Head of caudate nucleus (tissue), 42 donors: ENCODE data around the gene TAOK2.
A peak's percentile ranks its signal among the peaks of the same experiment; 100 is the strongest.

Experiments used
- DNase-seq, 42 donors: peaks; one replicate each; pipeline versions ENCODE4 v3.0.0 to v3.0.0-alpha.2; 2020 to 2021; ENCODE audit warnings: mixed read lengths in 7 of 42
- intact Hi-C: fragments of 100-400 bp; cut with DNase I; formaldehyde crosslinking; loops from one replicate; pipeline ENCODE4 v1.15.0; 2022

TAOK2 gene

GRCh38 chr16:29994600-29995323 is 21.1 kb downstream of the TAOK2 start:
- DNase-seq: peak in 30 of 42 donors; percentile 50 to 83 (median 74)
- intact Hi-C loops: loop anchor here (2.0 to 10.0 kb wide), 3 partner anchors 20 to 180 kb away; partner anchors contain the start of genes PAGR1 and PRRT2

DNA sequence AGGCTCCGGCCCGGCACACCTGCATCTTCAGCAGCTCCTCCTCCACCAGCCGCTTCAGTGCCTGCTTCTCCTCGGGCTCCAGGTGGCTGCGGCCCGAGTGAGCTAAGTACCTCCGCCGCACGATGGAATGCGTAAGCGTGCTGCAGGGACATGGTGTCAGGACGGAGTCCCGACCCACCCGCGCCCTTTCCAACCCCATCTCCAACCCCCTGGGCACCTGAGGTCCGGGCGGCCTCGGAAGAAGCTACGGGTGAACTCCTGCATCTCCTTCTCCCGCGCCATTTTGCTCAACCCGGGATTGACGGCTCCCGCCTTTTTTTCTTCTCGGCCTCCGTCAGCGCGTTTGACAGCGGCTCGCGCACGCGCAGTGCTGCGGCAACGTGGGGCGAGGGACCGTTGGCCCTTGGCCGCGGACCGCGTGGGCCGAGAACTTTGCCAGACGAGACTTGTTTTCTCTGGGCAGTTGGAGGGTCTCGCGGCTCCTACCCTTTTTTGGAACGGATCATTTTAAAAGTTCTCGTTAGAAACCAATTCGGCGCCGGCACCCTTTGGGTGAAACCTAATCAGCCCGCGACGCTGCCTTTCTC is 21.7 kb downstream of the TAOK2 start, which contains the start of gene HIRIP3:
TSS of gene HIRIP3 (minus strand) at position 294 of the 587 bp plus-strand sequence. CDS start at position 282, 12 bp downstream.
- intact Hi-C loops: loop anchor here (2.0 to 10.0 kb wide), 3 partner anchors 21 to 181 kb away; partner anchors contain the start of genes PAGR1 and PRRT2
- peak; percentile 66 to 95 (median 89) for DNase-seq

GRCh38 chr16:29995911-29996765 is 22.5 kb downstream of the TAOK2 start, which contains the start of gene INO80E:
INO80E (plus strand) TSS chr16:29996241; CDS start chr16:29996311, 70 bp downstream.
- intact Hi-C loops: loop anchor here (2.0 to 10.0 kb wide), 3 partner anchors 21 to 181 kb away; partner anchors contain the start of genes PAGR1 and PRRT2
- peak; percentile 97 to 100 (median 100) for DNase-seq

GRCh38 chr16:29996766-29997250 is 23.1 kb downstream of the TAOK2 start:
- no peak for DNase-seq
- intact Hi-C loops: loop anchor here (10.0 kb wide), 2 partner anchors 58 to 182 kb away; partner anchors contain the start of genes PAGR1 and PRRT2

GRCh38 chr16:29999605-30000004 is 25.9 kb downstream of the TAOK2 start:
- intact Hi-C loops: loop anchor here (10.0 kb wide), 2 partner anchors 55 to 185 kb away; partner anchors contain the start of genes PAGR1 and PRRT2
- DNase-seq: no peak

DNA sequence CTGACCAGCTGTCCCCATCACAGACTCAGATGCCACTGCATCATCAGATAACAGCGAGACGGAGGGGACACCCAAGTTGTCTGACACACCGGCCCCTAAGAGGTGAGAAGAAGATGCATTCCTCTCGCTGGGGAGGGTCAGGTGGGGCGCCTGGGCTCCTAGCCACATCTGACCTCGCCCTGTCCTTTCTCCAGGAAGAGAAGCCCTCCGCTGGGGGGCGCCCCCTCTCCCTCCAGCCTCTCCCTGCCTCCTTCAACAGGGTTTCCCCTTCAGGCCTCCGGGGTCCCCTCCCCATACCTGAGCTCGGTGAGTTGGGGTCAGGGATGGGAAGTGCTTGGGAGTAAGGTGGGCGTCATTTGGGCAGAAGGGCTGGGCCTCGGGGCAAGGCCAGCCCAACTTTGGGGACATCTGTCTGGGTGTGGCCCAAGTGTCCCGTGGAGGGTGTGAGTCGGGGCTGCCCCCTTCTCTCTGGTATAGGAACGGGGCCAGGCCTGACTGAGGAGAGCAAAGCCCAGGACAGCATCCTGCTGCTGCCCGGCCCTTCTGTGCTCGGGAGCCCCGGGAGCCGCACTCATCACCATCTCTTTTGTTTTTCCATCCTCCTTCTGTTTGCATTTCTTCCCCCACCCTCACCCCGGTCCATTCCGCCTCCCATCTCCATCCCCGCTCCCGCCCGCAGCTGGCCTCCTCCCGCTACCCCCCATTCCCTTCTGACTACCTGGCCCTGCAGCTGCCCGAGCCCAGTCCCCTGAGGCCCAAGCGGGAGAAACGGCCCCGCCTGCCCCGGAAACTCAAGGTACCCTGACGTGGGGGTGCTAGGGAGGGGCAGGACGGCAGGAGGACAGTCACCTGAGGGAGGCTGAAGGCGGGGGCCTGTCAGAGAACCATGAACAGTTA is 27.3 kb downstream of the TAOK2 start:
- intact Hi-C loops: no loop called here
- DNase-seq: no peak

- DNase-seq: no peak
- intact Hi-C loops: no loop called here
Observed at GRCh38 chr16:30002614-30003346, 29.1 kb downstream of the TAOK2 start.

- intact Hi-C loops: no loop called here
- DNase-seq: no peak
Observed at GRCh38 chr16:30003670-30004423, 30.2 kb downstream of the TAOK2 start.

GRCh38 chr16:30004424-30004776 is 30.7 kb downstream of the TAOK2 start:
- intact Hi-C loops: no loop called here
- DNase-seq: no peak

- intact Hi-C loops: no loop called here
- DNase-seq: no peak
Observed at GRCh38 chr16:30004811-30005242, 31.2 kb downstream of the TAOK2 start.

DNA sequence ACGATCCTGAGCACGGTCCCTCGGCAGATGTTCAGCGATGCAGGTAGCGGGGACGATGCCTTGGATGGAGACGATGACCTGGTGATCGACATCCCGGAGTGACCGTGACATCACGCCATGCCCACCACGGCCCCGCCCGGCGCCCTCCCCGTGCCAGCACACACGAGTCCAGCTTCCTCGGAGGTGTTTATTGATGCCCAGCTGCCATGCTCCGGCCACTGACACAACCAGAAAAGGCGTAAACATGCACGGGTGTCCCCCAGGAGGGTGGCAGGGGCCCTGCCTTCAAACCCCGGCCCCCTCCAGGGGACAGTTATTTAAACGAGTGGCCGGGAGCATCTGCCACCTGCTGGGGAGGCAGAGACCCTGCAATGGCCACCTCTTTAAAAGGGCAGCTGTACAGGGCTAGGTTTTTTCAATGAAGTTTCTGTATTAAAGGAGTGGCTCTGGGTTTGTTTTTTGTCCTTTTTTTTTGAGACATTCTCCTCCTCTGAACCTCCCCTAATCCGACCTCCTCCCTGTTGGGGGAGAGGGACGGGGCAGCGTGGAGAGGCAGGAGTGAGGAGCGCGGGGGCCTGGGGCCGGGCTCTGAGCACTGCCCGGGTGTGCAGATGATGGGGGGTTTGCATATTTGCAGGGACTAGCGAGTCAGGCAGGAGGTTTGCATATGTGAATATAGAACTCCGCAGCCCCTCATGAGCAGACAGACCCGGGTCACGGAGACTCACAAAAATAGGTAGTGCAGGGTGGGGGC is 31.9 kb downstream of the TAOK2 start:
- peak in 22 of 42 donors; percentile 20 to 68 (median 41) for DNase-seq
- intact Hi-C loops: no loop called here

DNA sequence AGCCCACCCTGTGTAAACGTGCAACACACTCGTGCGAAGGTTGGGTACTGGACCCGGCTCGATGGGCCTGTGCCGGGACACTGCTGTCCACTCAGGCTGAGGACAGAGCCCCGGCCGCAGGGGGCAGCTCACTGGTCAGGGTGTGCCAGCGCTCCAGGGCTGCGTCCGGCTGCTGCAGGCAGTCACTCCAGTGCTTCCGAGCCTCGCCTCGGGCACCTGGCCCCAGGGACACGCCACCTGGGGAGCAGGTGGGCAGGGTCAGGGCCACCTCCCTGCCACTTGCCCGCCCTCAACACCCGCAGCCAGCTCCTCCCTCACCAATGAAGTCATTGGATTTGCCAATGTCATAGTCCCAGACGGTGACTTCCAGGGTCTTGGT is 32.4 kb downstream of the TAOK2 start:
- intact Hi-C loops: no loop called here
- DNase-seq: no peak

DNA sequence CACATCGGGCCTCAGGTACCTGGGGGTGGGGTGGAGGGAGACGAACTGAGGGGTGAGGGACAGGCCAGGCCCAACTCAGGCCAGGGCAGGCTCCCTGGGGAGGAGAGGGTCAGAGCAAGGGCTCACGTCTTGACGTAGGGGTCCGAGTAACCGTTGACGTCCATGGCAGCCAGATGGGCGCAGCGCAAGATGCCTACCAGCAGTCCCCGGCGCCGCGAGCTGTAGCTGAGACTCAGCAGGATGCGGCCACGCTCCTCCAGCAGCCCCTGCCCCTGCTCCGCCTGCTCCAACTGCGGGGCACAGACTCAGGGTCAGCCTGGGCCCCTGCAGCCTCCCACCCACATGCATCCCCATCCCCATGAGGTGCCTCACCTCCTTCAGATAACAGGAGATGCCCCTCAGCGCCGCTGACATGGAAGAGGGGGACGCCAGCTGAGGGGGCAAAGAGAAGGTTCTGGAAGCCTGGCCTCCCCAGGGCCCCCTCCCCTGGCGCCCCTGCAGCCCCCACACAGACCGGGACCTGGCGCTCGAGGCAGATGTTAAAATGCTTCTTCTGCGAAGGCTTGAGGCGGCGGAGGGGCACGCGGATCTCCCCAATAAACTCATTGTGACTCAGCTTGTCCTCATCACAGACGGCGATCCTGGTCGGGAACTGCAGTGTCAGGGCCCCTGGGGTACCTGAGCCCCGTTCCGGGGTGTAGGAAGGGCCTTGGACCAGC is 33.1 kb downstream of the TAOK2 start:
- no peak for DNase-seq
- intact Hi-C loops: no loop called here

- DNase-seq: no peak
- intact Hi-C loops: no loop called here
Observed at GRCh38 chr16:30007378-30007895, 33.8 kb downstream of the TAOK2 start.
